Astrocyte (in vitro differentiated cells and primary cell): ENCODE measurements around the gene DGKG.

Source experiments
- EZH2 ChIP-seq: IDR thresholded peaks from 2 replicates; pipeline ENCODE4 v1.6.1; 2012; ENCODE audit warnings: mild to moderate bottlenecking, low read length, inconsistent platforms; ENCODE audit not compliant: insufficient read depth
- TF ChIP-seq, protein P1 (sequence below): IDR thresholded peaks from 2 replicates; pipeline ENCODE4 v1.5.1; 2011; ENCODE audit warnings: low read depth, mild to moderate bottlenecking, inconsistent platforms, low read length, moderate library complexity; ENCODE audit not compliant: insufficient read depth

DNA sequence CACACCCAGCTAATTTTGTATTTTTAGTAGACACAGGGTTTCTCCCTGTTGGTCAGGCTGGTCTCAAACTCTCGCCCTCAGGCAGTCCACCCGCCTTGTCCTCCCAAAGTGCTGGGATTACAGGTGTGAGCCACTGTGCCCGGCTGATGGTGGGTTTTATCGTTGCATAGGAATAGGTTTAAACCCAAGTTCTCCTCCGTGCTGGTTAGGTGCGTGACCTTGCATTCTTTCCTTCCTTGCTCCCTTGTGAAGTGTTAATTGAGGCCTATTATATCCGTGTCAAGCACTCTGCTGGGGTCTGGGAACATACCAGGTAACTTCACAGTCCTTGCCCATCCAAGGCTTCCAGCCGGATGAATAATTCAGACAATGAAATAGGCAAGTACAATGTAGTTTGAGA is 233.9 kb downstream of the DGKG start:
- TF ChIP-seq, protein P1, sequence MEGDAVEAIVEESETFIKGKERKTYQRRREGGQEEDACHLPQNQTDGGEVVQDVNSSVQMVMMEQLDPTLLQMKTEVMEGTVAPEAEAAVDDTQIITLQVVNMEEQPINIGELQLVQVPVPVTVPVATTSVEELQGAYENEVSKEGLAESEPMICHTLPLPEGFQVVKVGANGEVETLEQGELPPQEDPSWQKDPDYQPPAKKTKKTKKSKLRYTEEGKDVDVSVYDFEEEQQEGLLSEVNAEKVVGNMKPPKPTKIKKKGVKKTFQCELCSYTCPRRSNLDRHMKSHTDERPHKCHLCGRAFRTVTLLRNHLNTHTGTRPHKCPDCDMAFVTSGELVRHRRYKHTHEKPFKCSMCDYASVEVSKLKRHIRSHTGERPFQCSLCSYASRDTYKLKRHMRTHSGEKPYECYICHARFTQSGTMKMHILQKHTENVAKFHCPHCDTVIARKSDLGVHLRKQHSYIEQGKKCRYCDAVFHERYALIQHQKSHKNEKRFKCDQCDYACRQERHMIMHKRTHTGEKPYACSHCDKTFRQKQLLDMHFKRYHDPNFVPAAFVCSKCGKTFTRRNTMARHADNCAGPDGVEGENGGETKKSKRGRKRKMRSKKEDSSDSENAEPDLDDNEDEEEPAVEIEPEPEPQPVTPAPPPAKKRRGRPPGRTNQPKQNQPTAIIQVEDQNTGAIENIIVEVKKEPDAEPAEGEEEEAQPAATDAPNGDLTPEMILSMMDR, result no peak
- TF ChIP-seq EZH2, result no peak
